ENCODE data around the gene SOAT2.

SOAT2 gene

DNA sequence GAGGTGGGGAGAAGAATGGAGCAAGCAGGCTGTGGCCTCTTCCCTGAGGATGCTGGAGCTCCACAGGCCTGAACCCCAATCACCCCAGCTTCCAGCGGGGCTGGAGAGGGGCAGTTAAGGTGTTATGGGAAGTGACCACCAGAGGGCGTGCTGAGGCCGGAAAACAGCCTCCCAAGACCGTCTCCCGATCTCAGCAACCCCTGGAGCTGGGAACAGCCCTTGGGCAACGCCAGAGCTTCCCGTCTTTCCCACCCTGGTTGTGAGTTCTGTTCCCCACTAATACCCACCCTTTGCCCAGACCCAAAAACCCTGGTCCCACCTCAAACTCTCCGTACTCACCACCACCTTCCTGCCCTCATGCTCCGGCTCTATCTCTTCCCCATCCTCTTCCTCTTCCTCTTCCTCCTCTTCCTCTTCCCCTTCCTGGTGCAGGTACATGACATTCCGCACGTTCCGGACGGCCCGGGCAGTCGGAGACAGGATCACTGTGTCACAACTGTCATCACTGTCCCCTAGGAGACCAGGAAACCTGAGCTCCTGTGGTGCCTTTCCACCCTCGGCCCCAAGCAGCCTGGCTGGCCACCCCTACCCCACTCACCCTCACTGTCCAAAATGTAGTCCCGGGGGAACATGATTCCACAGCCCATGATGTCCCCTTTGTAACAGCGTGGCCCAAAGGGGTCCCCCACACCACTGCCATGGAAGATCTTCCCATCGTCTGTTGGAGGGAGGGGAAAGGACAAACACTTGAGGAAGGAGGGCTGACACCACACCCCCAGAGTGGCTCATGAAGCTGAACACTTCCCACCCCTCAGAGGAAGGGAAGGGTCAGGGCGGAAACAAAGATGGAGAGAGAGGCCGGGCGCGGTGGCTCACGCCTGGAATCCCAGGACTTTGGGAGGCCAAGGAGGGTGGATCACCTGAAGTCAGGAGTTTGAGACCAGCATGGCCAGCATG lies 37.0 kb upstream of the SOAT2 start:
- TF ChIP-seq POLR2AphosphoS5 (IDR thresholded peaks at IDR 0.05; ENCODE audit: low read depth, low read length) (no peak), FOXP2 (optimal IDR thresholded peaks at IDR 0.05; ENCODE audit: borderline replicate concordance, extremely low read depth, extremely low read length, insufficient read depth) (peak; percentile 22)

DNA sequence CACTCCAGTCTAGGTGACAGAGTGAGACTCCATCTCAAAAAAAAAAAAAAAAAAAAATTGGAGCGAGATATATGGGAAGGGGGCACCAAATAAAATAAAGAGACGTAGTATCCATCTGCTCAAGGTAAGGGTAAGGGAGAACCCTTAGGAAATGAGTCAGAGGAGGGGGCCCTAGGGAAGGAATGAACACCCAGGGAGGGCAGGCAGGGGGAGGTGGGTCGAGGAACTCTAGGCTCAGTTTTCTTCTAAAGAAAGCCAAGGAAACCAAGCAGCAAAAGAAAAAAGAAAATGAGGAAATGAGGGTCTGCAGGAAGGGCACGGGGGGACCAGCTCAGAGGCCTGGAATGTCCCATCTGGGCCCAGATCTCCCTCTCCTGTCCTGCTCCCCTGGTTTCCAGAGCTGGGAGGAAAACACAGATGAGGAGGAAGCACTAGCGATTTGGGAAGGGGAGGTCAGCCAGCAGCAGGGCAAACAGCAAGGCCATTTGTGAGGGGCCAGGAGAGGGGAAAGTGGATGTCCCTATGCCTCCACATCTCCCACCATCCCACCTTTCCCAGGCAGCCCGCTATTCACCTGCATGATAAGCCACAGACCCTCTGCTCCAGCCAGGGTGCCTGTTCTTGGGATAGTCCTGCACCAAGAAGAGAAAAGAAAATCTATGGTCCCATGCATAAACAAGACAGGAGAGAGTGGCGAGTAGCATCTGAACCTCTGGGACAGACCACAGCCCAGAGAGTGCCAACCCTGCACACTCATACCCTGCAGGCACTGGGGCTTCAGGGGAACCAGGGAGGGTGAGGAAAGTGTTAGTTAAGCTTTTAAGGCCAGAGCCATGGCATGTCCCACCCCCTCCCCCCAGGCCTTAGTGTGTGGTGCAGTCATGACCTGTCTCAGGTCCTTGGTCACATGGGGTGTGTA lies 36.0 kb upstream of the SOAT2 start:
- TF ChIP-seq POLR2AphosphoS5 (IDR thresholded peaks at IDR 0.05; ENCODE audit: low read depth, low read length) (no peak), TAF1 (IDR thresholded peaks at IDR 0.05; ENCODE audit: borderline replicate concordance, insufficient read depth, low read length) (no peak), SIN3A (IDR thresholded peaks at IDR 0.05; ENCODE audit: borderline replicate concordance, insufficient read depth, low read length) (no peak), FOXP2 (optimal IDR thresholded peaks at IDR 0.05; ENCODE audit: borderline replicate concordance, extremely low read depth, extremely low read length, insufficient read depth) (no peak)
- TF ChIP-seq, protein P1, sequence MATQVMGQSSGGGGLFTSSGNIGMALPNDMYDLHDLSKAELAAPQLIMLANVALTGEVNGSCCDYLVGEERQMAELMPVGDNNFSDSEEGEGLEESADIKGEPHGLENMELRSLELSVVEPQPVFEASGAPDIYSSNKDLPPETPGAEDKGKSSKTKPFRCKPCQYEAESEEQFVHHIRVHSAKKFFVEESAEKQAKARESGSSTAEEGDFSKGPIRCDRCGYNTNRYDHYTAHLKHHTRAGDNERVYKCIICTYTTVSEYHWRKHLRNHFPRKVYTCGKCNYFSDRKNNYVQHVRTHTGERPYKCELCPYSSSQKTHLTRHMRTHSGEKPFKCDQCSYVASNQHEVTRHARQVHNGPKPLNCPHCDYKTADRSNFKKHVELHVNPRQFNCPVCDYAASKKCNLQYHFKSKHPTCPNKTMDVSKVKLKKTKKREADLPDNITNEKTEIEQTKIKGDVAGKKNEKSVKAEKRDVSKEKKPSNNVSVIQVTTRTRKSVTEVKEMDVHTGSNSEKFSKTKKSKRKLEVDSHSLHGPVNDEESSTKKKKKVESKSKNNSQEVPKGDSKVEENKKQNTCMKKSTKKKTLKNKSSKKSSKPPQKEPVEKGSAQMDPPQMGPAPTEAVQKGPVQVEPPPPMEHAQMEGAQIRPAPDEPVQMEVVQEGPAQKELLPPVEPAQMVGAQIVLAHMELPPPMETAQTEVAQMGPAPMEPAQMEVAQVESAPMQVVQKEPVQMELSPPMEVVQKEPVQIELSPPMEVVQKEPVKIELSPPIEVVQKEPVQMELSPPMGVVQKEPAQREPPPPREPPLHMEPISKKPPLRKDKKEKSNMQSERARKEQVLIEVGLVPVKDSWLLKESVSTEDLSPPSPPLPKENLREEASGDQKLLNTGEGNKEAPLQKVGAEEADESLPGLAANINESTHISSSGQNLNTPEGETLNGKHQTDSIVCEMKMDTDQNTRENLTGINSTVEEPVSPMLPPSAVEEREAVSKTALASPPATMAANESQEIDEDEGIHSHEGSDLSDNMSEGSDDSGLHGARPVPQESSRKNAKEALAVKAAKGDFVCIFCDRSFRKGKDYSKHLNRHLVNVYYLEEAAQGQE (IDR thresholded peaks at IDR 0.05; ENCODE audit: insufficient read depth in 1 of 2, low read depth in 2 of 2, low read length in 2 of 2) = no peak

DNA sequence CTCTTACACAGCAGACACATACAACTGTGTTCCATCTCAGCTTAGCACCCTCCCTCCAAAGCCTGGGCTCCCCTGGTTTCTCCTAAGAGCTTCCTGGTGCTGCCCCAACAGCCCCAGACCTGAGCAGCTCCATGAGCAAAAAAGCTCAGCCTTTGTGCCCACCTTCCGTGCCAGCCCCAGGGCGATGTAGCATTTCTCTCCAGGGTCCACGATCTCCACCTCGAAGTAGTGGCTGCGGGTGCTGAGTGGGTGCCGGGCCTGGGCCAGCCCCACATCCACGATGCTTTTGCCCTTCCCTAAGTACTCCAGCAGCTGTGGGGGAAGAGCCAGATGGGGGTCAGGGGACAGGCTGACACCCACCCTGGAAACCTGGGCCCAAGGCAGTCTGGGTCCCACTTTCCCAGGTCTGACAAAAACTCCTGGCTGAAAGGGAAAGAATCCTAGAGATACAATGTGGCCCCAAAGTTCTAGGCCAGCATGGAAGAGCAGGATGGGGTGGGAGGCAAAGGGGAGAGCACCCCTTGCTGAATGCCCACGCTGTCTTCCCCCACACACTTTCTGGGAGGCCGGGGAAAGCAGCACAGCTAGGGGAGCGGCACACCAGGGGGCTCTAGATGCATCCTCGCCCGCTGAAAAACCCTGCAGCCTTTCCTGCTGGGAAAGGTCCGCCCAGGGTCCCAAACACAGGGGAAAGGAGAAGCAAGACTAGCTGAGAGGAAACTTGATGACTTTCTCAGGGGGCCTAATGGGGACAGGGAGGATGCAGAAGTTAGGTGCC lies 35.1 kb upstream of the SOAT2 start:
- no peak for TF ChIP-seq FOXP2 (optimal IDR thresholded peaks at IDR 0.05; ENCODE audit: borderline replicate concordance, extremely low read depth, extremely low read length, insufficient read depth)

DNA sequence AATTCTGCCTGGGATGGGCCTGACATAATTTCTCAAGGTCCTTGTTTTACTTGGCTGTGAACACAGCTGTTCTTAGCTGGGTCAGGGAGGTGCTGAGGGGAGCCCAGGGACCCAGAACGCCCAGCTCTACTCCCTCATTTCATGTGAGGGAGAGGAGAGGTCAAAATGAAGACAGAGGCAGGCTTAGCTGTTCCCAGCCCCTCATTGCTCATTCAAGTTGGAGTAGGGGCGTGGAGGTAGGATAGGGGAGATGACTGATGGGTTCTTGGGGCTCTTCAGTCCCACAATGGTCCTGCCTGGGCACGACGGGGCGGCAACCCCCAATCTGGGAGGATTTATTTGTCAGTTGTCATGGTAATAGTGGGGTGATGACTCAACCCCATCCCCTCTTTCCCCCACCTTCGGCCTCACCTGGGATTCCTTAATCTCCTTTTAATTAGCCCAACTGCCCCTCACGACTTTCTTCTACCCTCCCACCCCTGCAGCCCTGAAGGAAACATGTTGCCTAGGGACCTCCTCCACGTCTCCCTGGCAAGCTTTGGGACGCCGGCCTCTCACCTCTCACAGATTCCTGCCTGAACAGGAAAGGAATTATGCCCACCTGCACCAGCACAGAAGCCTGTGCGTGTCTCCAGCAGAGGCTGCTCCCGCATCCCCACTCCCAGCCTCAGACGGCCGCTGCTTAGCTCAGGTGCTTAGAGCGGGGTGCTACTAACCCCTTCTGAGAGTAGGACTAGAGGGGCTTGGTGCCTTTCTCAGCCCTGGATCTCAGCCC lies 34.3 kb upstream of the SOAT2 start:
- no peak for TF ChIP-seq TAF1 (IDR thresholded peaks at IDR 0.05; ENCODE audit: borderline replicate concordance, insufficient read depth, low read length)
- no peak for TF ChIP-seq SIN3A (IDR thresholded peaks at IDR 0.05; ENCODE audit: borderline replicate concordance, insufficient read depth, low read length)
- no peak for TF ChIP-seq POLR2AphosphoS5 (IDR thresholded peaks at IDR 0.05; ENCODE audit: low read depth, low read length)
- no peak for TF ChIP-seq FOXP2 (optimal IDR thresholded peaks at IDR 0.05; ENCODE audit: borderline replicate concordance, extremely low read depth, extremely low read length, insufficient read depth)
- TF ChIP-seq, protein P1 (IDR thresholded peaks at IDR 0.05; ENCODE audit: insufficient read depth in 1 of 2, low read depth in 2 of 2, low read length in 2 of 2) = no peak

DNA sequence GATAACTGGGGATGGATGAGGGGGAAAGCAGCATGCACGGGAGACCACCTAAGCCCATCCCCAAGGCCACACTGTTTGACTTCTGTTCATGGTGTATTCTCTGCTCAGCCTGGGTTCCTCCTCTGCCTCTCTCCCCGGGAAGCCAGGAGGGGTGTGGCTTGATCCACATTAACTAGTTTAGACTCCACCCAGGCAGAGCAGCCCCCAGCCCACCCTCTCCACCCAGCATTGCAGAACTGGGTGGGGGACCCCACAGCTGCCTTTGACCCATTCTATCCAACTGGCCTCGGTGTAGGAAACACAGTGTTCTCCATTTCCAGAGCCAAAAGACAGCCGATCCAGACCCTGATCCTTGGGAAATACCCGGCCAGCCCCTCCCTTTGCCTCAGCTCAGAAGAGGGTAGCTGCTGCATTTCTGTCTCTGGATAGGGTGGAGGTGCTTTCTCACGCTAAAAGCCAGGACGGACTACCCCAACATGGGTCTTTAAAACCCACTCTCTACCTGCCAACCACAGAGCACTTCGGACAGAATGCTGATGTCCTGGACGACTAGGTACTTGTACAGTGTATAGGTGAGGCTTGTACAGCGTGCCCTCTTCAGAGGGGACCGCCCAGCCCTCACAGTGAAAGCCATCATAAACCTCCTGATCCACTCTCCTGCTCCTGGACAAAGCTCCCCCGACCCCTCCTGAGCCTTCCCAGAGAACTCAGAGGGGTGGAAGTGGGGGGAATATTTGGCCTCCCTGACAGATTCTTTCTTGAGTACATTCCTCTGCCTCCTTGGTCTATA lies 33.5 kb upstream of the SOAT2 start:
- no peak for TF ChIP-seq SIN3A (IDR thresholded peaks at IDR 0.05; ENCODE audit: borderline replicate concordance, insufficient read depth, low read length)
- TF ChIP-seq, protein P1 (IDR thresholded peaks at IDR 0.05; ENCODE audit: insufficient read depth in 1 of 2, low read depth in 2 of 2, low read length in 2 of 2) = no peak
